HG03520 (cell line): Measurements from ENCODE around the gene BMP6.

ENCODE experiments used
- ATAC-seq: cut with Tn5 transposase; IDR thresholded peaks from one replicate; pipeline ENCODE4 v1.9.1; 2021; ENCODE audit warnings: mild to moderate bottlenecking, moderate library complexity; ENCODE audit not compliant: unreplicated experiment

The BMP6 gene

DNA sequence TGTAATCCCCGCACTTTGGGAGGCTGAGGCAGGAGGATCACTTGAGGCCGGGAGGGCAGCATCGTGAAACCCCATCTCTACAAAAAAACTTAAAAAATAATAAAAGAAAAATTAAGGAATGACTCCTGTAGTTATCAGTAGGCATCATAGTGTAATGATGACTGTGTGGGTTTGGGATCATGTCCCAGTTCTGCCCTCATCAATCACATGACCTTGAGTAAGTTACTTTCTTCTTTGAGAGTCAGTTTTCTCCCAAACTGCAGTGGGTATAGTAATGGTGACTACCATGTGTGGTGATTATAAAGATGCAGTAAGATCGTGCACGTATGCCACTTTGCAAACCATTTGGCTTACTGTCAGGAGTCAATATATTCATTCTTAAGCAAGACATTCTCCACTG lies 95.5 kb downstream of the BMP6 start:
- ATAC-seq = no peak

DNA sequence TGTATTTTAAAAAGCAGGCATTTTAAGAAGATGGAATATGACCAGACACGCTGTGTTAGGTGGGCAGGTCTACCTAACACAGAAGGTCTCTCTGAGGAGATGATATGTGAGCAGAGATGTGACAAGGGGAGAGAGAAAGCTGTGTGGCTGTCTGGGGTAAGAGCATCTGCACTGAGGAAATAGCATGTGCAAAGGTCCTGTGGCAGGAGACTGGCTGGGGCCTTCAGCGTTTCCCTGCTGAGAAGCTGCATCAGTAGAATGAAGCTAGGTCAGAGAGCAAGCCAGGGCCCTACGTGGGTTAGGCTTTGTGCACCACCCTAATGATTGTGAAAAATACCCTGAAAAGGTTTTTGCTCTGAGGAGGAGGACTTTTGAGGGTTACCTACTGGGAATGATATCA lies 97.7 kb downstream of the BMP6 start:
- ATAC-seq = no peak

DNA sequence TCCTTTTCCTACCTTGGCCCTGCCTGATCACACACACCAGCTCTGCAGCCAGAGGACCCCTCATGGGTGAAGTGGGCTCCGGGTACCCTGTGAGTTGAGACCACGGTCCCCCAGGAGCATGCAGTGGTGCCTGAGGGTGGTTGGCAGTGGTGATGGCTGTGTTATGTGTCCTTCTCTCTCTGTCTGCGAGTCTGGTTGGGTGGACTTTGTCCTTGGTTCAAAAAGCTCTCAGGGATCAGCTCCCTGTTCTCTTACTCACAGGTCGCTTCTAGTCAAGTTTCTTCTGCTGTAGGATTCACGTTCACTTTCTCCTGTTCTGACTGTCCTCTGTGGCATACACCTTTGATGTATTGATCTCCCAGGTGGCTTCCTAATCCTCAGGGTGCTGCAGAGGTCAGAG lies 100.1 kb downstream of the BMP6 start:
- no peak for ATAC-seq

DNA sequence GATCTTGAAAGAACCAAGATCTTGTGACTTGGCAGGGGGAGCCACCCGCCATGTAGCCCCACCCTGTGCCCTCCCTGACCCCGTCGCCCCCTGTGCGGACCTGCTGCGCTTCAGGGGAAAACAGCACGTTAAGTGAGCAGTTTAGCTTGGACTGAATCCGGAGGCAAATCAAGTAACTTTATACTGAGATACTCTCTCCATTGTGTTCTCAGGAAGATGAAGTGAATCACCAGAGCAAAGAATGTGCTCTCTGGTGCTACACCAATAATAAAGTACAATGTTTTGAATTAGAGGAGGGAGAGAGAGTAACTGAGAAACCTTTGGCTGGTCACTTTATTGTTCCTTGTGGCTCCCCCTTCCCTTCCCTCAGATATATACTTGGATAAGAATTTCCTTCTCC lies 101.2 kb downstream of the BMP6 start:
- no peak for ATAC-seq

DNA sequence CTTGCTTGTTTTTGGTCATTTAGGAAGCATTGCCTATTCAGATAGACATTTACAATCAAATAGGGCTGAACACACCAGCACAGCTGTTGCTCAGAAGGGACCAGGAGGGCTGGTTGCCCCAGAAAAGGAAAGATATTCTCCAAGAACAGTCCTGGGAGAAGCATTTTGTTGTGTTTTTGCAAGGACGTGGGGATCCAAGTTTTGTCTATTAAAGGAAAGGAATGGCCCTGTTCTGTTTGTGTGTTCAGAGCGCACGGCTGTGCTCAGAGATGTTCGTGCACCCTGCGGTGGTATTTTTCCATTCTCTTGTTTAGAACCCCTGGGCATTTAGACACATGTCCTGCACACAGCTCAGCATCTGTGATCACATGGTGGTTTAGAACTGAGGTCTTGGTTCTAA lies 102.2 kb downstream of the BMP6 start:
- no peak for ATAC-seq

DNA sequence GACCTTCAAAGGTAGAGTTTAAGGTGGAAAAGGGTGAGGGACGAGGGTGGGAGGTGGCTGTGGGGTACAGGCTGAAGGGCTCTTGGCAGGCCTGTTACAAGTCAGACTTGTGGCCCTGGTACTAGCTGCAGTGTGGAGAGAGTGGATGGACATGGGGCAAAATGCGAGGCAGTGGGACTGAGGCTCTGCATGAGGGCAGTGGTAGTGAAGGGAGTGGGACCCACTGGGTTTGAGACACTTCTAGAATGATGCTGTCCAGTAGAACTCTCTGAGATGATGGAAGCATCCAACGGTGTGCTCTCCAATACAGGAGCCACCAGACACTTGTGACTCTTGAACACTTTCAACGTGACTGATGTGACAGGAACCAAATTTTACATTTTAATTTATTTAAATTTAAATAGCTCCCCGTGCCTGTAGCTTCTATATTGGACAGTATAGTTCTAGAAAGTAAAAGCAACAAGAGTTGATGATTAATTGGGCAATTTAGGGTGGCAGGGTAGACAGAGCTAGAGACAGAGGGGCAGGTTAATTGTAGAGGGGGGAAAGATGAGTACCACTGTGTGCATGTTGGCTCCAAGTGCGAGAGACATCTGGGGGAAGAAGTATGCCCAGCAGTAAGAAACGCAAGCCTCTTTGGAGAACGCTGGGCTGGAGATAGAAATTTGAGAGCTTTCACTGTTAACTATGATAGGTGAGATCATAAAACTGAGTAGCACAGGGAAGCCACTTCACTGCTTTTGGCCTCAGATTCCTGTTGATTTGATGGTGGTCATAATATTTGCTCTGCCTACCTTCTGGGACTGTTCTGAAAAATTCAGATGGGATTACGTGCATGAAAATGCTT lies 107.2 kb downstream of the BMP6 start:
- no peak for ATAC-seq

DNA sequence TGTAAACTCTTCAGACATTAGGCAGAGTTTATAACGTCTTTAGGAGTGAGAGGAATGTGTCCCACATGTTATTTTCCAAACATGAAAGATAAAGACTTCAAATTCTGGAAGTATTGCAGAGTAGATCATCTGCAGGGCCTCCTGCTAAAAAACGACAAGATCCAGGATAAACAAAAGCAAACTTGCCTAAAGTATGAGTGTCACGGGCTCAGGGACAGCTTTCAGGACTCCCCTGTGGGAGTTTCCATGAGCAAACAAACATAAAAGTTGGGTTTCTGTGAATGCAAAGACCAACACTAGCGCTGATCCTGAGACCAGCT lies 107.8 kb downstream of the BMP6 start:
- ATAC-seq = no peak

DNA sequence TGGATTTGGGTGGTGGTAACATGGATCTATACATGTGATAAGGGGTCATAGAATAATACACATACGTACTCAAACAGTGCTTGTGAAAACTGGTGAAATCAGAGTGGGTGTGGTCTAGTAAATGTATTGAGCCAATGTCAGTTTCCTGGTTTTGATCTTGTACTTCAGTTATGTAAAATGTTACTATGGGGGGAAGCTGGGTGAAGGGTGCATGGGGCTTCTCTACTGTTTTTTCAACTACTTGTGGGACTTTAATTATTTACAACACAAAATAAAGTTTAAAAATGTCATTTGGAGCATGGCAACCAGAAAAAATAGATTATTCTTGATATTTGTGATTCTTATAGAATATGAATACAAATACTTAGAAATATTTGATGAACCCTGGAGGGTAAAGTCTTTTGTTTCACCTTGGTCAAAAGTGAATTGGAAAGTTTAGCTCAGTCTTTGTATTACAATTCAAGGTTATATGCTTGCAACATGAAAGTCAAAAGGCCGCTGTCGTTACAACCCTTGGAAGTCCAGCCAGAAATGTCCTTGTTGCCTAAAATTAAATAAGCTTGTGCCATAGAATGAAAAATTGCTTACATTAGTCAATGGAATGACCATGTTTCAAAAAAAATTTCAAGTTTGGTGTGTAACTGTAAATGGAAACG lies 110.6 kb downstream of the BMP6 start:
- no peak for ATAC-seq

DNA sequence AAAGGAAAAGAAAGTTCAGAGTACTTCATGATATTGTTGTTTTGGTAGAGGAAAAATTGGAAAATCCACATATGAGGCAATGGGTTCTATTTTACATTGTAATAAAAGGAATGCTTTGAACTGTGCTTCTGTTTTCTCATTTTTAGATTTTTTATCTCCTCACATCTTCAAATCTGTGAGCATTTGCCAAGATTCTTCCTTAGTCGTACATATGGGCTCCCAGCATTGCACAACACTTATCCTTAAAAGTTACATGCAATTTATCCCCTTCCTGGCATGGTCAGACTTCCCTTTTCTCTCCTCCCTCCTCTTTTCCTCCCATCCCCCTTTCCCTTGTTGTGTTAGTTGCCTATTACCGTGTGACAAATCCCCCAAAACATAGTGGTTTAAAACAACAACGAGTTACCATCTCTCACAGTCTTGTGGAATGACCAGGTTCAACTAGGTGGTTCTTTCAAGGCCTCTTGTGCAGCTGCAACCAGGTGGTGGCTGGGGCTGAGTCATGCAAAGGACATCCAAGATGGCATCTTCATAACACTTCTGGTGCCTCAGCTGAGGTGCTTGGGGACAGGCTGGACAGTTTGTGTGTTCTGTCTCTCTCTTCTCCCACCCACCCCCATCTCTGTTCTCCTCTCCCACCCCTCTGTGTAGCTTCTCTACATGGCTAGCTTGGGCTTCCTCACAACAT lies 116.0 kb downstream of the BMP6 start:
- ATAC-seq = no peak

DNA sequence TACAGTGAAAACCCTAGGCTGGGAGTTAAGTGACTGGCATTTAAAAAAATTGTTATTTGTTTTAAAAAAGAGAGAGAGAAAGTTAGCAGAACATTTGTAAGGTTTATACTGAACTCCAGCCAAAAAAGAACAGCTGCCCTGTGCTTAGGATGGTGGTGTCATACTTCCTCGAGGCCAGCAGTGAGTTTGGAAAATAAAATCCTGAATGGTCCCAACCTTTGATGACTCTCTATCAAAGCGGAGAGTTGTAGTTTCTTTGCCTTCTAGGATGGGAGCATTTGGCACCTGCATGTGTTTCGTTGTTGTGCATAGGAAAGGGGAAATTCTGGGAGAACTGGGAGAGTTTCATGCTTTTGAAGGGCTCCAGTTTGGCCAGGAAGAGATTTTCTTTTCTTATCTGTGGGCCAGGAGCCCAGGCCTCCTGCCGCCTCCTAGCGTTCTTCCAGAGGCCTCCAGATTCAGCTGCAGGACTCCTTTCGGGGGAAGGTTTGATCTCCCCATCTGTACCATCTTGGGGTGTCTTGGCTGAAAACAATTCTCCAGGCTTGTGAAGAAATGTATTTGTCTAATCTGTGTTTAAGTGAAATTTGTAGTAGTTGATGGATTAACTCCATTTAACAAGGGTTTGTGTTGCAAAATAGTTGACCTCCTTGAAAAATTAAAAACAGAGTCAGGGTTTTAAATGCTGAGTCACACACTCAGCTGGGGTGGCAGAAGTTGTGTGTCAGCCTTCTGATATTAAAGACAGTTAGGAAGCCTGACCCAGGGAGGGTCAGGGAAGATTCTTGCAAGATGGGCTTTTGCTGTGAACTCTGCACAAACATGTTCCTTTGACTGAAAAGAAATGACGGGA lies 121.3 kb downstream of the BMP6 start:
- no peak for ATAC-seq

DNA sequence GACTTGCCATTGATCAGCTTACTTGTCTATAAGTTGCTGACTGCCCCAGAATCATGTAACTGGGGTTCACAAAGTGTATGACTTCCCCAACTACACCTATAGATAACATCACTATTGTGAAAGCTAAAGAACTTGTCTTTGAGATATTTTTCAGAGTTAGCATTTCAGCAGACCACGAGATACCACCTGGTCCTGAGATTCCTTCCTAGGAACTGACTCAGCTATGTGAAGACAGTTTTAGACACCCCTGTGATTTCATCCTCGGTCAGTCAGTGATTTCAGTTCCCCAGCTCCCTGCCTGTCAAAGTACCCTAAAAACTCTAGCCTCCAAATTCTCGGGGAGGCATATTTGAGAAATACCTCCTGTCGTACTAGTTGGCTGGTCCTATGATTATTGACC lies 122.3 kb downstream of the BMP6 start:
- ATAC-seq = no peak

DNA sequence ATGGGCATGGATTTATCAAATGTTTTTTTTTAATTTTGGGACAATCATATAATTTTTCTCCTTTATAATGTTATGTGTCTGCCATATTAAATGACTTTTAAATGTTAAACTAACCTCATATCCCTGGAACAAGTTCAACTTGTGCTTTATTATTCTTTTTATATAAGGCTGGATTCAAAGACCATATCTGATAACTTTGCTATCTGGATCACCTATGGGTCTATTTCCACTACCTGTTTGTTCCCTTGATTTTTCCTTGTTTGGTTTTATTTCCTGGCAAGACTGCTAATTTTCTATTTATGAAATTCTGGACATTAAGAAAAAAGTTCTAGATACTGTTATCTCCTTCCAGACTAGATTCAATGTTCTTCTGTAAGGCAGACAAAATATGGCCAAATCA lies 125.9 kb downstream of the BMP6 start:
- no peak for ATAC-seq

DNA sequence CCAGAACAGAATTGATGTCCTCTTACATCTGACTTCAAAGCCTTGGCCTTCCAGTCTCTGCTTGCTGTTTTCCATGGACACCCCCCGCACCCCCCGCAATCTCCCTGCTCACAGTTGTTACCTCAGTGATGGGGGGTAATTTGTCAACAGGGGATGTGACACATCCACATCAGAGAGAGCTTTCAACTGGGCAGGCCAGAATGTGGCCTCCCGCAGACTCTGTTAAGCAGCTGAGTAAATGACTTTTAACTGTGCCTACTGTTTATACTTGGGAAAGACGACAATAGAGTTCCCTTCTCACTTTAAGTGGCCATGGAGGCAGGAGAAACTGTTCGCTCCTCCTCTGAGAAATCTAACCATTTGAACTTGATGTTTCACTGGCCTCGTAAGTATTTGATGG lies 133.7 kb downstream of the BMP6 start:
- ATAC-seq = no peak

DNA sequence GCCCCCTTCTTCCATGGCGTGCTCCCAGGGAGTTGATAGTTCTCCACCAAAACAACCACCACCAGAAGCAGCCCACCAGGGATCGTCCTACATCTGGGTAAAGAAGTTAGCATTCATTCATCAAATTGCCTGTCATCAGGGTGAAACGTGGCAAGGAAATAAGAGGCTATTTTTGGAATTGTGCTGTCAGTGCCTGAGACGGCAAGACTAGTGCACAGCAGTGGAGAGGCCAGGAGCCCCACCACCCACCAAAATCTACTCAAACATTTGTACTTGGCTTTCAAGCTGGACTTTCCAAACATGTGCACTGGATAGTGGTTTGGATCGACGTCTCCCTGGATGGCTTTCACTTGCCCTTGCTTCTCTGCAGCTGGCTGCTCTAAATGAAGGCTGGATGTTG lies 139.9 kb downstream of the BMP6 start:
- no peak for ATAC-seq

DNA sequence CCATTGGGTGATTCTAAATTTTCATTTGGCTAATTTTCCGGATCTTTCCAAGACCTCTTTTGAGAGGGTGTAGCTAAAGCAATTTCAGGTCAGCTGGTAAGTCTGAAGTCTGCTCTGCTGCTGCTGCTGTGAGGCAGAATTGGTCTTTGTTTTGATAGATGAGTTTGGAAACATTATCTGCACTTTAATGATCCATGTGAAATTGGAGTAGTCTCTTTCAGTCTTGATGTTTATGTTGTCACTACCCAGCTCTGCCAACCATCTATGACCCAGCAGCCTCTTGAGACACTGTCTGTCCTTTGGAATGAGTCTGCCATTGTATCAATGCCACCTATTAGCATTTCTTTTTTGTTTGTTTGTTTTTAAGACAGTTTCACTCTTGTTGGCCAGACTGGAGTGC lies 140.6 kb downstream of the BMP6 start:
- ATAC-seq = no peak

DNA sequence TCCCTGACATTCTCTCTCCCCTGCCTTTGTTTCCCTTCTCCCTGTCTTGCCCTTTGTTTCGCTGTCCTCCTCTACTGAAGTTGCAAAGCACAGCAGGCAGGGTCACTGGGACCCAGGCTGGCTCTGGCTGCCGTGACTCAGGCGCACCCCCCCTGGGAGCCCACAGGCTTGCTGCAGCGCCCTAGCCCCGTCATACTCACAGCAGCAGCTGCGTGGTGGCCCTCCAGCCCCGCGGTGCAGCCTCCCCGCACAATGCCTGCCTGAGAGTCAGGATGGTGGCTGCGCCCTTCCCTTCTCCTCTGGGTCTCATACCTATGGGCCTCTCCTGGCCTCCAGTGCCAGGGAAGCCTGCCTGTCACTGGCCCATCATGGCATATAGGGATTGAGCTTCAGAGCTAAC lies 143.0 kb downstream of the BMP6 start:
- no peak for ATAC-seq

DNA sequence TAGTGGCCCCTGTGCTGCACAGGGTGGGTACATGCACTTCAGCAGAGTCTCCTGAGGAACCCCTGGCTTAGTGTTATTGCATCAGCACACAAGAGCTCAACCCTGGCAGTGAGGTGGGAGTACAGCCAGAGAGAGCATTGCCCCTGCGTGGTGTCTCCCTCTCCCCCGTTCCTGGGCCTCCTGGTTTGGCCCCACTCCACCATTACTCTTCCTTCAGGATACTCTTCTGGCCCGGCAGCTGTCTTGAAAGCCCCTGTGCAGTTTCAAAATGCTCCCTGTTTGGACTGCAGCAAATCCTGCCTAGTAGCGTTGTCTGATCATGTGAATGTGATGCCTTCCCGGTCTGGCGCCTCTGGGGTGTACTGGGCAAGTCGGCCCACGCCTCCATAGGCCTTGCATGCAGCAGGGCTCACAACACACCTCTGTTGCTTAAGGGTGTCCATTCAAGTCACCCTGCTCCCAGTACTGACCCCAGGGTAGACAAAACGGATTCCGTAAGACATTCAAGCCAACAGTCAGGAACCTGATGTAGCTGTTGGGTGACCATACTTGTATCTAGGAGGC lies 152.6 kb downstream of the BMP6 start:
- no peak for ATAC-seq

DNA sequence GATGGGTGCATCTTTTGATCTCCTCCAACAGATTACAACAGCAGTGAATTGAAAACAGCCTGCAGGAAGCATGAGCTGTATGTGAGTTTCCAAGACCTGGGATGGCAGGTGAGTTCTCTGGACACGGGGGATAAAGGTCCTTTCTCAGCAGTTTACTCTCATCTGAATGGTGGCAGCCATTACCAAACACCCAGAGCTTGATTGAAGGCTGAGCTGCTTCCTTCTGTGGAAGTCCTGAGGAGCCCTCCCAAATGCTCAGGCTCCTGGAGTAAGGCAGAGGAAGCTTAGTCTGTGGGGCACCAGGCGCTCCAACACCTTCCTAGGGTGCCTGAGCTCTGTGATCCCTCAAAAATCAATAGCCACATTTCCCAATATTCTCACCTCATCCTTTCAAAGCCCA lies 153.1 kb downstream of the BMP6 start:
- no peak for ATAC-seq

DNA sequence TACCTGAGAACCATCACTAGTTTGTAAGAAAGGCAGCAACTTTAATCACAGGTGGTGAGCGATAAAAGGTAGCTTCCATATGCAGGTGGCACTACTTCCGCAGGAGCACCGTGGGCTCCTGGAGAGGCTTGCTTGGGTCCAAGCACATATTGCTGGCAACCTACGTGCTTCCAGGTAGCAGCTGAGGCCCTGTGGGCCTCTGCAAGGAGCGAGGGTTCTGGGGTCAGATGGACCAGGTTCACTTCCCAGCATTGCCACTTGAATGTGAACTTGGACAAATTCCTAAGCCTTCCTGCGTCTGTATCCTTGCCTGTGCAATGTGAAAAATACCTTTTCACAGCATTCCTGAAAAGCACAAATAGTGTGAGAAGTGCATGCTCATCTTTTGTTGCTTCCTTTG lies 153.7 kb downstream of the BMP6 start:
- ATAC-seq = no peak

DNA sequence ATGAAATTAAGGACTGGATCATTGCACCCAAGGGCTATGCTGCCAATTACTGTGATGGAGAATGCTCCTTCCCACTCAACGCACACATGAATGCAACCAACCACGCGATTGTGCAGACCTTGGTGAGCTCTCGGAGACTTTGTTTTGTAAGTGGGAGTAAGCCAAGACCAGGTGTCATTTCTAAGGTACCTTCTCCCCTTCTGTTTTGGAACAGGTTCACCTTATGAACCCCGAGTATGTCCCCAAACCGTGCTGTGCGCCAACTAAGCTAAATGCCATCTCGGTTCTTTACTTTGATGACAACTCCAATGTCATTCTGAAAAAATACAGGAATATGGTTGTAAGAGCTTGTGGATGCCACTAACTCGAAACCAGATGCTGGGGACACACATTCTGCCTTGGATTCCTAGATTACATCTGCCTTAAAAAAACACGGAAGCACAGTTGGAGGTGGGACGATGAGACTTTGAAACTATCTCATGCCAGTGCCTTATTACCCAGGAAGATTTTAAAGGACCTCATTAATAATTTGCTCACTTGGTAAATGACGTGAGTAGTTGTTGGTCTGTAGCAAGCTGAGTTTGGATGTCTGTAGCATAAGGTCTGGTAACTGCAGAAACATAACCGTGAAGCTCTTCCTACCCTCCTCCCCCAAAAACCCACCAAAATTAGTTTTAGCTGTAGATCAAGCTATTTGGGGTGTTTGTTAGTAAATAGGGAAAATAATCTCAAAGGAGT lies 154.2 kb downstream of the BMP6 start:
- no peak for ATAC-seq
